Panc1 (cell line): Measurements from ENCODE around the gene ITIH5.
"Not testable (repeated sequence)": the region's sequence is repeated elsewhere in the genome, so short reads cannot be mapped to it uniquely, and the experiment has no call there.

Source experiments
- CTCF ChIP-seq: fragments of 450-650 bp; IDR thresholded peaks from 2 replicates; pipeline ENCODE4 v1.5.1; 2017; ENCODE audit warnings: mild to moderate bottlenecking
- POLR2AphosphoS5 ChIP-seq: IDR thresholded peaks from 2 replicates; pipeline ENCODE4 v1.6.1; 2012; ENCODE audit warnings: mild to moderate bottlenecking, low read depth, low read length, moderate library complexity
- SIN3A ChIP-seq: IDR thresholded peaks from 2 replicates; pipeline ENCODE4 v1.6.1; 2012; ENCODE audit warnings: low read depth, mild to moderate bottlenecking, low read length, moderate library complexity, borderline replicate concordance; ENCODE audit not compliant: insufficient read depth
- TCF7L2 ChIP-seq: IDR thresholded peaks from 2 replicates; pipeline ENCODE4 v1.6.1; 2011; ENCODE audit warnings: mild to moderate bottlenecking, low read depth, low read length, inconsistent platforms
- TF ChIP-seq, protein P1 (sequence below), 2 experiments: IDR thresholded peaks; 2 replicates each; pipeline ENCODE4 v1.6.1; 2011 to 2012; ENCODE audit warnings: low read depth in 2 of 2, control low read depth in 1 of 2, low read length in 1 of 2, mild to moderate bottlenecking in 1 of 2, moderate library complexity in 1 of 2; ENCODE audit not compliant: insufficient read depth in 1 of 2

- not testable (repeated sequence) for TF ChIP-seq CTCF, SIN3A, POLR2AphosphoS5, TCF7L2
- TF ChIP-seq, protein P1, sequence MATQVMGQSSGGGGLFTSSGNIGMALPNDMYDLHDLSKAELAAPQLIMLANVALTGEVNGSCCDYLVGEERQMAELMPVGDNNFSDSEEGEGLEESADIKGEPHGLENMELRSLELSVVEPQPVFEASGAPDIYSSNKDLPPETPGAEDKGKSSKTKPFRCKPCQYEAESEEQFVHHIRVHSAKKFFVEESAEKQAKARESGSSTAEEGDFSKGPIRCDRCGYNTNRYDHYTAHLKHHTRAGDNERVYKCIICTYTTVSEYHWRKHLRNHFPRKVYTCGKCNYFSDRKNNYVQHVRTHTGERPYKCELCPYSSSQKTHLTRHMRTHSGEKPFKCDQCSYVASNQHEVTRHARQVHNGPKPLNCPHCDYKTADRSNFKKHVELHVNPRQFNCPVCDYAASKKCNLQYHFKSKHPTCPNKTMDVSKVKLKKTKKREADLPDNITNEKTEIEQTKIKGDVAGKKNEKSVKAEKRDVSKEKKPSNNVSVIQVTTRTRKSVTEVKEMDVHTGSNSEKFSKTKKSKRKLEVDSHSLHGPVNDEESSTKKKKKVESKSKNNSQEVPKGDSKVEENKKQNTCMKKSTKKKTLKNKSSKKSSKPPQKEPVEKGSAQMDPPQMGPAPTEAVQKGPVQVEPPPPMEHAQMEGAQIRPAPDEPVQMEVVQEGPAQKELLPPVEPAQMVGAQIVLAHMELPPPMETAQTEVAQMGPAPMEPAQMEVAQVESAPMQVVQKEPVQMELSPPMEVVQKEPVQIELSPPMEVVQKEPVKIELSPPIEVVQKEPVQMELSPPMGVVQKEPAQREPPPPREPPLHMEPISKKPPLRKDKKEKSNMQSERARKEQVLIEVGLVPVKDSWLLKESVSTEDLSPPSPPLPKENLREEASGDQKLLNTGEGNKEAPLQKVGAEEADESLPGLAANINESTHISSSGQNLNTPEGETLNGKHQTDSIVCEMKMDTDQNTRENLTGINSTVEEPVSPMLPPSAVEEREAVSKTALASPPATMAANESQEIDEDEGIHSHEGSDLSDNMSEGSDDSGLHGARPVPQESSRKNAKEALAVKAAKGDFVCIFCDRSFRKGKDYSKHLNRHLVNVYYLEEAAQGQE (IDR thresholded peaks at IDR 0.05; ENCODE audit: insufficient read depth in 1 of 2, low read depth in 2 of 2, low read length in 1 of 2) = not testable (repeated sequence)
These were observed 25.6 kb upstream of the ITIH5 start for GRCh38 chr10:7692368-7692767.
